ENCODE measurements around the gene DSG1.

DSG1 gene

GRCh38 chr18:31396796-31397612, 79.0 kb downstream of the DSG1 start:
- H3K4me3 ChIP-seq (ENCODE audit: low read depth, low read length), result no peak overlapping the region
- no peak for TF ChIP-seq CTCF (IDR thresholded peaks at IDR 0.05; ENCODE audit: borderline replicate concordance, insufficient read depth, low read depth, low read length)

GRCh38 chr18:31398191-31398590, 80.2 kb downstream of the DSG1 start:
- TF ChIP-seq CTCF (IDR thresholded peaks at IDR 0.05; ENCODE audit: borderline replicate concordance, insufficient read depth, low read depth, low read length), result no peak

GRCh38 chr18:31399306-31400032, 81.5 kb downstream of the DSG1 start:
- H3K4me3 ChIP-seq (ENCODE audit: low read depth, low read length), result no peak overlapping the region

More at GRCh38 chr18:31398191-31398590, 80.2 kb downstream of the DSG1 start:
- H3K4me3 ChIP-seq (ENCODE audit: low read depth, low read length), result no peak overlapping the region

GRCh38 chr18:31401156-31402025, 83.4 kb downstream of the DSG1 start:
- TF ChIP-seq CTCF (IDR thresholded peaks at IDR 0.05; ENCODE audit: borderline replicate concordance, insufficient read depth, low read depth, low read length), result no peak

More at GRCh38 chr18:31399306-31400032, 81.5 kb downstream of the DSG1 start:
- TF ChIP-seq CTCF (IDR thresholded peaks at IDR 0.05; ENCODE audit: borderline replicate concordance, insufficient read depth, low read depth, low read length), result no peak

GRCh38 chr18:31402026-31402373, 84.0 kb downstream of the DSG1 start:
- H3K4me3 ChIP-seq (ENCODE audit: low read depth, low read length), result no peak overlapping the region
- TF ChIP-seq CTCF (IDR thresholded peaks at IDR 0.05; ENCODE audit: borderline replicate concordance, insufficient read depth, low read depth, low read length), result no peak

More at GRCh38 chr18:31401156-31402025, 83.4 kb downstream of the DSG1 start:
- no peak overlapping the region for H3K4me3 ChIP-seq (ENCODE audit: low read depth, low read length)

DNA sequence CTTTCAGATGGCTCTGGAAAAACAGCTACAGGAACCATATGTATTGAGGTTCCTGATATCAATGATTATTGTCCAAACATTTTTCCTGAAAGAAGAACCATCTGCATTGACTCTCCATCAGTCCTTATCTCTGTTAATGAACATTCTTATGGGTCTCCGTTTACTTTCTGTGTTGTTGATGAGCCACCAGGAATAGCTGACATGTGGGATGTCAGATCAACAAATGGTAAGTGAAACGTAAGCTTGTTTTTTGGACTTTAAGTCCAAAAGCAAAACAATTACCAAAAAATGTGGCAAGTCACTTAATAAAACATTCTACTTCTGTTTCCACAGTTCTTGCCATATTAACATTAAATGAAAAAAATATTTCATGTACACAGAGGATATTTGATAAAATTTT, 85.4 kb downstream of the DSG1 start:
- no peak overlapping the region for H3K4me3 ChIP-seq (ENCODE audit: low read depth, low read length)
- TF ChIP-seq CTCF (IDR thresholded peaks at IDR 0.05; ENCODE audit: borderline replicate concordance, insufficient read depth, low read depth, low read length), result no peak
